AG04449 (cell line): ENCODE data around the gene JAM2.

Experiments used
- CTCF ChIA-PET: fragments of 350-600 bp; formaldehyde crosslinking; extraction: SDS; loops from one replicate; lab custom pipeline; 2021; ENCODE audit warnings: antibody characterized with exemption; lab: Yijun Ruan, JAX
- POLR2A ChIA-PET: fragments of 400-600, 350-600 bp; formaldehyde crosslinking; extraction: SDS; loops from one replicate; lab custom pipeline; 2020; ENCODE audit warnings: antibody characterized with exemption, inconsistent platforms; lab: Yijun Ruan, JAX
- DNase-seq: peaks from one replicate; pipeline ENCODE4 v3.0.0-alpha.2; 2010; ENCODE audit warnings: low read depth, low spot score
- H3K4me3 ChIP-seq: 2 replicates; pipeline ENCODE4 v1.5.1; 2011; ENCODE audit warnings: low read depth, mild to moderate bottlenecking, control low read depth, low read length
- TF ChIP-seq, protein P1 (sequence below): IDR thresholded peaks from one replicate; pipeline ENCODE4 v1.5.1; 2011; ENCODE audit warnings: mild to moderate bottlenecking, moderate library complexity, low read length, control low read depth, inconsistent platforms; ENCODE audit not compliant: insufficient read depth; ENCODE audit errors: missing control alignments

Gene JAM2, protein sequence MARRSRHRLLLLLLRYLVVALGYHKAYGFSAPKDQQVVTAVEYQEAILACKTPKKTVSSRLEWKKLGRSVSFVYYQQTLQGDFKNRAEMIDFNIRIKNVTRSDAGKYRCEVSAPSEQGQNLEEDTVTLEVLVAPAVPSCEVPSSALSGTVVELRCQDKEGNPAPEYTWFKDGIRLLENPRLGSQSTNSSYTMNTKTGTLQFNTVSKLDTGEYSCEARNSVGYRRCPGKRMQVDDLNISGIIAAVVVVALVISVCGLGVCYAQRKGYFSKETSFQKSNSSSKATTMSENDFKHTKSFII

DNA sequence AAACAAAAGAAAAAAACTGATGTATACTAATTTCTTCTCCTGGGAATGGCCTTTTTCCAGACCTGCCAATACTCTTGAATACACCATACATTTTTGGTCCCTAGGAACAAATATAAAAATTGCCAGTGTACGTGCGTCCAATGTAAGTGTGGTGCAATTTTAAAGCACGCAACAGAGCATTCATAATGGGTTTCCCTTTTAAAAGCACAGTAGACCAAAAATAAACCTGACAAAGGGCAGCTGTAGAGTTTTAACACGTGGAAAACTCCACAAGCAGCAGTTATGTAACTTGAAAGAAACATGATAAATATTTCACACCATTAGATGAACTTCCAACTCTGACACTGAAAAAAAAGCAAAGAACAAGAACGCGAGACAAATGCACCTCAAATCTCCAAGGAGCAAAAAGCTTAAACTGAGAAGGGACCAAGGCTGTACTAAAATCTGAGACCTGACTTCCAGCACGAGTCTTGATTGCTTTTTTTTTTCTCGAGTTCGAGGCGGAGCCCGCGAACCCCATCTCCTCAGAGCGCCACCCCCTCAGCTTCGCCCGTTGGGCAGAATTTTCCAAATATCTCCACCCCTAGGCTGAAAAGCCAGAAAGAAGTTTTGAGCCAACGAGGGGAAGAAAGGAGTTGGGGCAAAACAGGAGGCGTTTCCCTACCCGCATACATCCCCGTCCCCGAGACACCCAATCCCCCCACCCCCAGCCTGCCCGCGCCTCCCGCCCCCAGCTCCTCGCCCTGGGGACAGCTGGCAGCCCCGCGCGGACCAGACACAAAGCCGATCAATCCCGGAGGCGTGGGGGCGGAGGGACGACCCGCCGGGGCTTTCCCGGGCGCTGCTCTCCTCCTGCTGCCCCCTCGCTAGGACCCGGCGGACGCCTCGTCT is at the start of gene JAM2:
TSS of gene JAM2 (plus strand) at position 599 of the 891 bp plus-strand sequence. CDS start 564 bp downstream, outside the sequence.
- DNase-seq: no peak
- TF ChIP-seq, protein P1, sequence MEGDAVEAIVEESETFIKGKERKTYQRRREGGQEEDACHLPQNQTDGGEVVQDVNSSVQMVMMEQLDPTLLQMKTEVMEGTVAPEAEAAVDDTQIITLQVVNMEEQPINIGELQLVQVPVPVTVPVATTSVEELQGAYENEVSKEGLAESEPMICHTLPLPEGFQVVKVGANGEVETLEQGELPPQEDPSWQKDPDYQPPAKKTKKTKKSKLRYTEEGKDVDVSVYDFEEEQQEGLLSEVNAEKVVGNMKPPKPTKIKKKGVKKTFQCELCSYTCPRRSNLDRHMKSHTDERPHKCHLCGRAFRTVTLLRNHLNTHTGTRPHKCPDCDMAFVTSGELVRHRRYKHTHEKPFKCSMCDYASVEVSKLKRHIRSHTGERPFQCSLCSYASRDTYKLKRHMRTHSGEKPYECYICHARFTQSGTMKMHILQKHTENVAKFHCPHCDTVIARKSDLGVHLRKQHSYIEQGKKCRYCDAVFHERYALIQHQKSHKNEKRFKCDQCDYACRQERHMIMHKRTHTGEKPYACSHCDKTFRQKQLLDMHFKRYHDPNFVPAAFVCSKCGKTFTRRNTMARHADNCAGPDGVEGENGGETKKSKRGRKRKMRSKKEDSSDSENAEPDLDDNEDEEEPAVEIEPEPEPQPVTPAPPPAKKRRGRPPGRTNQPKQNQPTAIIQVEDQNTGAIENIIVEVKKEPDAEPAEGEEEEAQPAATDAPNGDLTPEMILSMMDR: no peak
- POLR2A ChIA-PET: interaction anchor here (0.6 kb wide), 1 partner anchor 24 kb away, joined by 3 read pairs; no protein-coding TSS in a partner anchor

GRCh38 chr21:25589887-25590286 is 49.2 kb upstream of the JAM2 start:
- TF ChIP-seq, protein P1: no peak
- ChIA-PET CTCF (interaction anchor here (0.5 to 2.1 kb wide), 3 partner anchors 14 to 278 kb away, joined by 3 to 9 read pairs (median 3); no protein-coding TSS in a partner anchor), POLR2A (no interaction called here)
- H3K4me3 ChIP-seq: no peak overlapping the region
- DNase-seq: no peak

More for the DNA sequence above, at the start of gene JAM2:
- H3K4me3 ChIP-seq: peak within 1 kb of the TSS; percentile 64
- CTCF ChIA-PET: interaction anchor here (1.0 to 2.9 kb wide), 2 partner anchors 31 kb away, joined by 3 to 15 read pairs; no protein-coding TSS in a partner anchor

DNA sequence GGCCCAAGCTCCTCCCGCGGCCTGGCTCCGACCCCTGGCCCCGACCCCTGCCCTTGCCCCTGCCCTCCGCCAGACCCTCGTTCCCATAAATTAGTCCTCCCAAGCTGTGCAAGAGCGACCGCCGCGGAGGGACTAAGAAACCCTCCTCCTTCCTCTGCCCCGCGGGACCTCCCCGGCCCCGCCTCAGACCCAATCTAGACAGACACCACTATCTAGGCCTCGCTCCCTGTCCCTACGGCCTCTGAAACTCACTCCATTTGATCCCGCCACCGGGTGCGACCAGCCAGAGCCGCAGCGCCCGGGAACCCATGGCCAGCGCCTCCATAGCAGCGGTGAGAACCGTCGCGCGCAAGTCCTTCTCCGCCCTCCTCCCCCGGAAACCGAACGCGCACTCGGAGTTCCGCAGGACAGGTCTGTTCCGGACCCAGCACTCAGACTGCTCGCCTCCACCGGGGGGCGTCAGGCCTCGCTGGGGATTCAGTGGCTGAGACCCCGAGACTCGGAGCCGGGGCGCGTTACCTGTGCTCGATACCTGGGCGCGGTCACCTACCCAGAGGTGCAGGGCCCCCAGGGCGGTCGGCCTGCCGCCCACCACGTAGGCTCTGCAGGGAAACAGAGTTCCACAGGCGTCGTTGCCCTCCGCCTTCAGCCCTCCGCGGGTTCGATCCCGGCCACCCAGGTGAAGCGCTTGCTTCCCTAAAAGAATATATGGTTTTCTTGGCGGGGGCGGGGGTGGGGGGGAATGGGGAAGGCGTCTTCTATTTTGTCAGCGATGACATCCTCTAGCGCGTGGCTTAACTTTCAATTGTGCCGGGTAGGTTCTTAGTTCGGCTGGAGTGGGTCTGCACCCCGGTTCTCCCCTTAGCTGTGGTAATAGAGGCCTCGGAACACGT is 31.7 kb upstream of the JAM2 start, which contains the start of gene MRPL39:
TSS of gene MRPL39 (minus strand) at position 331 of the 893 bp plus-strand sequence. CDS start at position 325, 6 bp downstream.
- peak; percentile 53 for DNase-seq
- TF ChIP-seq, protein P1: peak; percentile 91
- H3K4me3 ChIP-seq: peak within 1 kb of the TSS; percentile 82
- CTCF ChIA-PET: interaction anchor here (0.6 to 3.9 kb wide), 64 partner anchors 8 to 1111 kb away, joined by 3 to 78 read pairs (median 5); partner anchors contain the start of genes ATP5PF, GABPA and JAM2
- POLR2A ChIA-PET: no interaction called here

- ChIA-PET CTCF (interaction anchor here (0.5 to 3.9 kb wide), 71 partner anchors 9 to 1110 kb away, joined by 3 to 78 read pairs (median 4); partner anchors contain the start of genes ATP5PF, GABPA and JAM2), POLR2A (no interaction called here)
- H3K4me3 ChIP-seq: peak overlapping the region; percentile 82
- TF ChIP-seq, protein P1: peak; percentile 88
- DNase-seq: peak; percentile 31
Measured at GRCh38 chr21:25608044-25608737, 30.9 kb upstream of the JAM2 start.

DNA sequence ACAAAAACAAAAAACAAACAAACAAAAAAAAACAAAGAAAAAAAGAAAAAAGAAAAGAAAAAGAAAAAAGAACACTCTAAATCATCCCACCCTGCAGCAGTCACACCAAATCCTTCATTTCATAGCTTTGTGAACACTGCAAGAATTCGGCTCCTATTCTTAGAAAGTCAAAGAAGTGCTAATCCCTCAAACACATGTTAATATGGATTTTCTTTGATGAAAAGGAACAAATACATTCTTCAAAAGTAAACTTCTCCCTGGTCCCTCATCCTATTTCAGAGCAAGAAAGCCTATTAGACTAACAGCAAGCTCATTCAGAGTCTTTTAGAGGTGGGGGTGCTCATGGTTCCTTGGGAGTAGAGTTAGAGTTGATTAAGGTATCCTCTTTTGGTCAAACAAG is 24.6 kb upstream of the JAM2 start:
- no peak for DNase-seq
- POLR2A ChIA-PET: no interaction called here
- H3K4me3 ChIP-seq: no peak overlapping the region
- CTCF ChIA-PET: interaction anchor here (1.1 kb wide), 1 partner anchor 92 kb away, joined by 3 read pairs; no protein-coding TSS in a partner anchor
- TF ChIP-seq, protein P1: no peak
